HCT116 (cell line): ENCODE data around the gene NPPC.

Experiments
- CEBPB ChIP-seq: IDR thresholded peaks from 2 replicates; pipeline ENCODE4 v1.6.1; 2012; ENCODE audit warnings: low read depth
- JUND ChIP-seq: IDR thresholded peaks from 2 replicates; pipeline ENCODE4 v1.6.1; 2012
- POLR2A ChIP-seq: IDR thresholded peaks from 2 replicates; pipeline ENCODE4 v1.7.0; 2011; ENCODE audit warnings: borderline replicate concordance; ENCODE audit not compliant: insufficient read depth, insufficient read length; ENCODE audit errors: extremely low read depth
- POLR2AphosphoS5 ChIP-seq: IDR thresholded peaks from 2 replicates; pipeline ENCODE4 v1.6.1; 2011; ENCODE audit warnings: mild to moderate bottlenecking, low read depth, low read length, moderate library complexity
- SP1 ChIP-seq: IDR thresholded peaks from 2 replicates; pipeline ENCODE4 v1.6.1; 2012; ENCODE audit warnings: low read depth
- SRF ChIP-seq: IDR thresholded peaks from 2 replicates; pipeline ENCODE4 v1.6.1; 2012; ENCODE audit warnings: low read depth
- YY1 ChIP-seq: IDR thresholded peaks from 2 replicates; pipeline ENCODE4 v1.6.1; 2011; ENCODE audit warnings: low read length, low read depth, moderate library complexity, mild to moderate bottlenecking; ENCODE audit not compliant: insufficient replicate concordance; ENCODE audit errors: extremely low read depth
- ZNF274 ChIP-seq: fragments of 200-500 bp; sonication (Bioruptor generic); IDR thresholded peaks from 2 replicates; pipeline ENCODE4 v1.6.1; 2014; ENCODE audit warnings: mild to moderate bottlenecking, low read depth, low read length, inconsistent platforms
- TF ChIP-seq, protein P1 (sequence below), 3 experiments: fragments of 200-600 bp in 1 of 3; sonication (generic) in 1 of 3; IDR thresholded peaks in 2 of 3; conservative IDR thresholded peaks in 1 of 3; 2 replicates each; pipeline ENCODE4 v1.5.1; 2012 to 2017; ENCODE audit warnings: low read depth in 2 of 3, low read length in 2 of 3, antibody characterized with exemption in 1 of 3, borderline replicate concordance in 1 of 3, control low read depth in 1 of 3, mild to moderate bottlenecking in 1 of 3, mixed read lengths in 1 of 3, mixed run types in 1 of 3, moderate library complexity in 1 of 3; ENCODE audit not compliant: insufficient read depth in 1 of 3
- TF ChIP-seq, protein P2 (sequence below): IDR thresholded peaks from 2 replicates; pipeline ENCODE4 v1.6.1; 2012; ENCODE audit warnings: low read depth

DNA sequence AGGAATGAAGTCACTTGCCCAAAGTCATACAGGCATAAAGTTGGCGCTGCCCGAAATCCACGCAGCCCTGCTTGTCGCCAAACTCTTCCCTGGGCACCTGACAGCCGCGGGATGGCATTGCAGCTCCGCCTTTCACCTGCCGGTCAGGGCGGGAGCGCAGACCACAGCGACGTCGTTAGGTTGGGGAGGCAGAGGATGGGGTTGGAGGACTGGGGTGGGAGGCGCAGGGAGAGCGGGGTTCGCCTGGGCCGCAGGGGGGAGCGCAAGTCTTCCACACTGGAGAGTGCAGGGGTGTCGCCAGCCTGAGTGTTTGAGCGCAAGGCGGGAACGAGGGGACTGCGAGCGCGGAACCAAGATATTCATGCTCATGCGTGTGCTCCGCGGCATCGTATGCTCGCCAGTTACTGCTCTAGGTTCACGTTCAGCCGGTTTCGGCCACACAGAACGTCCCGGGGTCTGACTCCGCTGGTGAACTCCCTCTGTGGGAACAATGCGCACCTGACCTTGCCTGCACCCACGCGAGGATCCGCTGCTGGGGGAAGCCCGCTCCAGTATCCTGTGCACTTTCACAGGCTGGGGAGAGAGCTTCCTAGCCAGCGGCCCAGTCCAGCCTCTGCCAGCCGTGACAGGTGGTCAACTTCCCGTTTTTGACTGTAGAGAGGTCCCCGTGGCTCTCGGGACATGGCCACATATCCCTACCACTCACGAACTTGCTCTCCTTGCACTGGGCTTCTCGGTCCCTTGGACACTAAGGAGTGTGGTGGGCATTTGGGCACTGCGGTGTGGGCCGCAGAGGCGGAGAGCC is 767 bp upstream of the NPPC start:
- no peak for TF ChIP-seq POLR2A
- TF ChIP-seq, protein P1, sequence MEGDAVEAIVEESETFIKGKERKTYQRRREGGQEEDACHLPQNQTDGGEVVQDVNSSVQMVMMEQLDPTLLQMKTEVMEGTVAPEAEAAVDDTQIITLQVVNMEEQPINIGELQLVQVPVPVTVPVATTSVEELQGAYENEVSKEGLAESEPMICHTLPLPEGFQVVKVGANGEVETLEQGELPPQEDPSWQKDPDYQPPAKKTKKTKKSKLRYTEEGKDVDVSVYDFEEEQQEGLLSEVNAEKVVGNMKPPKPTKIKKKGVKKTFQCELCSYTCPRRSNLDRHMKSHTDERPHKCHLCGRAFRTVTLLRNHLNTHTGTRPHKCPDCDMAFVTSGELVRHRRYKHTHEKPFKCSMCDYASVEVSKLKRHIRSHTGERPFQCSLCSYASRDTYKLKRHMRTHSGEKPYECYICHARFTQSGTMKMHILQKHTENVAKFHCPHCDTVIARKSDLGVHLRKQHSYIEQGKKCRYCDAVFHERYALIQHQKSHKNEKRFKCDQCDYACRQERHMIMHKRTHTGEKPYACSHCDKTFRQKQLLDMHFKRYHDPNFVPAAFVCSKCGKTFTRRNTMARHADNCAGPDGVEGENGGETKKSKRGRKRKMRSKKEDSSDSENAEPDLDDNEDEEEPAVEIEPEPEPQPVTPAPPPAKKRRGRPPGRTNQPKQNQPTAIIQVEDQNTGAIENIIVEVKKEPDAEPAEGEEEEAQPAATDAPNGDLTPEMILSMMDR (IDR thresholded peaks at IDR 0.05 in 2 of 3, conservative IDR thresholded peaks at IDR 0.05 in 1 of 3; ENCODE audit: borderline replicate concordance in 1 of 3, insufficient read depth in 1 of 3, low read depth in 2 of 3, low read length in 2 of 3) = no peak
- TF ChIP-seq, protein P2, sequence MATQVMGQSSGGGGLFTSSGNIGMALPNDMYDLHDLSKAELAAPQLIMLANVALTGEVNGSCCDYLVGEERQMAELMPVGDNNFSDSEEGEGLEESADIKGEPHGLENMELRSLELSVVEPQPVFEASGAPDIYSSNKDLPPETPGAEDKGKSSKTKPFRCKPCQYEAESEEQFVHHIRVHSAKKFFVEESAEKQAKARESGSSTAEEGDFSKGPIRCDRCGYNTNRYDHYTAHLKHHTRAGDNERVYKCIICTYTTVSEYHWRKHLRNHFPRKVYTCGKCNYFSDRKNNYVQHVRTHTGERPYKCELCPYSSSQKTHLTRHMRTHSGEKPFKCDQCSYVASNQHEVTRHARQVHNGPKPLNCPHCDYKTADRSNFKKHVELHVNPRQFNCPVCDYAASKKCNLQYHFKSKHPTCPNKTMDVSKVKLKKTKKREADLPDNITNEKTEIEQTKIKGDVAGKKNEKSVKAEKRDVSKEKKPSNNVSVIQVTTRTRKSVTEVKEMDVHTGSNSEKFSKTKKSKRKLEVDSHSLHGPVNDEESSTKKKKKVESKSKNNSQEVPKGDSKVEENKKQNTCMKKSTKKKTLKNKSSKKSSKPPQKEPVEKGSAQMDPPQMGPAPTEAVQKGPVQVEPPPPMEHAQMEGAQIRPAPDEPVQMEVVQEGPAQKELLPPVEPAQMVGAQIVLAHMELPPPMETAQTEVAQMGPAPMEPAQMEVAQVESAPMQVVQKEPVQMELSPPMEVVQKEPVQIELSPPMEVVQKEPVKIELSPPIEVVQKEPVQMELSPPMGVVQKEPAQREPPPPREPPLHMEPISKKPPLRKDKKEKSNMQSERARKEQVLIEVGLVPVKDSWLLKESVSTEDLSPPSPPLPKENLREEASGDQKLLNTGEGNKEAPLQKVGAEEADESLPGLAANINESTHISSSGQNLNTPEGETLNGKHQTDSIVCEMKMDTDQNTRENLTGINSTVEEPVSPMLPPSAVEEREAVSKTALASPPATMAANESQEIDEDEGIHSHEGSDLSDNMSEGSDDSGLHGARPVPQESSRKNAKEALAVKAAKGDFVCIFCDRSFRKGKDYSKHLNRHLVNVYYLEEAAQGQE = no peak
- TF ChIP-seq CEBPB = no peak
- no peak for TF ChIP-seq JUND
- no peak for TF ChIP-seq SRF
- no peak for TF ChIP-seq ZNF274
- no peak for TF ChIP-seq POLR2AphosphoS5
- no peak for TF ChIP-seq YY1
- TF ChIP-seq SP1 = no peak
